ENCODE measurements around the gene RSF1.

DNA sequence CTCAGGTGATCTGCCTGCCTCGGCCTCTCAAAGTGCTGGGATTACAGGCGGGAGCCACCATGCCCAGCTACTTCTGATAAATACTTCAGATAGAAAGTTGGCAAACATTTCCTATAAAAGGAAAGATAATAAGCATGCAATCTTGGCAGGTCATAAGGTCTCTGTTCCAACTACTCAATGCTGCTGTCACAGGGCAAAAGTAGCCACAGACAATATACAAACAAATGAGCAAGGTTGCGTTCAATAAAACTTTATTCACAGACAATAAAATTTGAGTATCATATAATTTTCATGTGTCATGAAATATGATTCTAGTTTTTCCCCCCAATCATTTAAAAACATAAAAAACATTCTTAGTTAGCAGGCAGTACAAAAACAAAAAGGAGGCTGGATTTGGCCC is 129.9 kb downstream of the RSF1 start:
- TF ChIP-seq, protein P1, sequence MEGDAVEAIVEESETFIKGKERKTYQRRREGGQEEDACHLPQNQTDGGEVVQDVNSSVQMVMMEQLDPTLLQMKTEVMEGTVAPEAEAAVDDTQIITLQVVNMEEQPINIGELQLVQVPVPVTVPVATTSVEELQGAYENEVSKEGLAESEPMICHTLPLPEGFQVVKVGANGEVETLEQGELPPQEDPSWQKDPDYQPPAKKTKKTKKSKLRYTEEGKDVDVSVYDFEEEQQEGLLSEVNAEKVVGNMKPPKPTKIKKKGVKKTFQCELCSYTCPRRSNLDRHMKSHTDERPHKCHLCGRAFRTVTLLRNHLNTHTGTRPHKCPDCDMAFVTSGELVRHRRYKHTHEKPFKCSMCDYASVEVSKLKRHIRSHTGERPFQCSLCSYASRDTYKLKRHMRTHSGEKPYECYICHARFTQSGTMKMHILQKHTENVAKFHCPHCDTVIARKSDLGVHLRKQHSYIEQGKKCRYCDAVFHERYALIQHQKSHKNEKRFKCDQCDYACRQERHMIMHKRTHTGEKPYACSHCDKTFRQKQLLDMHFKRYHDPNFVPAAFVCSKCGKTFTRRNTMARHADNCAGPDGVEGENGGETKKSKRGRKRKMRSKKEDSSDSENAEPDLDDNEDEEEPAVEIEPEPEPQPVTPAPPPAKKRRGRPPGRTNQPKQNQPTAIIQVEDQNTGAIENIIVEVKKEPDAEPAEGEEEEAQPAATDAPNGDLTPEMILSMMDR (IDR thresholded peaks at IDR 0.05; ENCODE audit: poor library complexity) = no peak
- TF ChIP-seq EZH2phosphoT487 (IDR thresholded peaks at IDR 0.05; ENCODE audit: low read depth, severe bottlenecking, unreplicated experiment) (no peak), EZH2 (IDR thresholded peaks at IDR 0.05; ENCODE audit: borderline replicate concordance) (no peak)
